ELF-1 (cell line): ENCODE measurements around the gene STX8.
A peak's percentile ranks its signal among the peaks of the same experiment; 100 is the strongest.
"Not testable (repeated sequence)": the region's sequence is repeated elsewhere in the genome, so short reads cannot be mapped to it uniquely, and the experiment has no call there.

ENCODE experiments used
- DNase-seq: peaks from one replicate; pipeline ENCODE4 v3.0.0-alpha.2; 2016; ENCODE audit warnings: low read depth, low spot score

The STX8 gene, protein sequence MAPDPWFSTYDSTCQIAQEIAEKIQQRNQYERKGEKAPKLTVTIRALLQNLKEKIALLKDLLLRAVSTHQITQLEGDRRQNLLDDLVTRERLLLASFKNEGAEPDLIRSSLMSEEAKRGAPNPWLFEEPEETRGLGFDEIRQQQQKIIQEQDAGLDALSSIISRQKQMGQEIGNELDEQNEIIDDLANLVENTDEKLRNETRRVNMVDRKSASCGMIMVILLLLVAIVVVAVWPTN

DNA sequence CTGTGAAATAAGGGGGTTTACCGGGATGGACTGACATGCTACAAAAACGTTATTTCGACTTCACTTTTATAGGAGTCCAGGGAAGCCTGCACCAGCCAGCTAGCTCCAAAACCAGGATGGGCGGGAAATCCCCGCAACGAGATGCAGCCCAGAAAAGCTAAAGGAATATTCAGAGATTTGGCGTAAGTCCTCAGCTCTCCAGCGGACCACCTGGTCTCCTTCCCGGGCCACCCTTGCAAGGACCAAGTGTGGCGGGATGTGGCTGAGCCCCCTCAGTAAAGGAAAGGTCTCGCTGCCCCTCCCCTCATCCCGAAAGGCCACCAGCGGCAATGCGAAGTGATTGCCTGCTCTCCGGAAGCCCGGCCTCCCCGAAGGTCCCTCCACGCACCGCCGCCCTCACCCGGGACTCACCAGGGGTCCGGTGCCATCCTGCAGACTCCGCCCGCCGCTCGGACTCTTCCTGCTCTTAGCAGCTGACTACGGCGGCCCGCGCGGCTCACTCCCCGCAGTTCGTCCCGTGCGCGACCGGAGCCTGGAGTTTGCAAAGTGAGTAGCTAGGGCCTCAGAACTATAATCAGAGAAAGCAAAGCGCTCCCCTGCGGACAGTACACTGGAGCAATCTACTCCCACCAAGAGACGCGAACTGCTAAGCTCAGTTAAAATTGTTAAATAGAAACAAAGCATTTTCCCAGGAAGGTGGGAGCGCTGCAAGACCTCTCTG lies at the start of gene STX8:
Gene STX8 (minus strand): TSS at position 440 of the 721 bp plus-strand sequence. CDS start 12 bp downstream, at position 428.
- DNase-seq: peak; percentile 95

DNA sequence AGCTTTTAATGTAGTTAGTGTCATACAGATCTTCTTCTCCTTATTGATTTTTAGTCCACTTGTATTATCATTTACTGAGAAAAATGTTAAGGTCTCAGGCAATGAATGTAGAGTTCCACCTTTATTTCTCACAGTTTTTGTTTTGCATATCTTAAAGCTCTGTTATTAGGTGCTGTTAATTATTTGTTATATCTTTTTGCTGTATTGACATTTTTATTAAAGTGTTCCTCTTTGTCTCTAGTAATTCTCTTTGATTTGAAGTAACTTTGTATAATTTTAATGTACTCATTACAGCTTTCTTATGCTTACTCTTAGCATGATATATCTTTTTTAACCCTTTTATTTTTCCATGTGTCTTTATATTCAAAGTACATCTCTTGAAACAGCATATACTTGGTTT lies 47.3 kb upstream of the STX8 start:
- DNase-seq: no peak

DNA sequence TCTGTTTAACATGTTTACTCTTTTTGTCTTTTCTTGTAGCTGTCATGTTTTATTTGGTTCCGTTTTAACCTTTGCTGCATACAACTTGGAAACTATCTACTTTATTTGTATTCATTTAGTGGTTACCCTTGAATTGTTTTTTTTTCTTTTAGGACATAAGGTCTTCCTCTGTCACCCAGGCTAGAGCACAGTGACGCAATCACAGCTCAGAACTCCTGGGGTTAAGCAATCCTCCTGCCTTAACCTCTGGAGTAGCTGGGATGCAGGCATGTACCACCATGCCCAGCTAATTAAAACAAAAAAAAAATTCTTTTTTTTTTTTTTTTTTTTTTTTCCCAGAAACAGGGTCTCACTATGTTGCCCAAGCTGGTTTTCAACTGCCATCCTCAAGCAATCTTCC lies 39.9 kb upstream of the STX8 start:
- no peak for DNase-seq

DNA sequence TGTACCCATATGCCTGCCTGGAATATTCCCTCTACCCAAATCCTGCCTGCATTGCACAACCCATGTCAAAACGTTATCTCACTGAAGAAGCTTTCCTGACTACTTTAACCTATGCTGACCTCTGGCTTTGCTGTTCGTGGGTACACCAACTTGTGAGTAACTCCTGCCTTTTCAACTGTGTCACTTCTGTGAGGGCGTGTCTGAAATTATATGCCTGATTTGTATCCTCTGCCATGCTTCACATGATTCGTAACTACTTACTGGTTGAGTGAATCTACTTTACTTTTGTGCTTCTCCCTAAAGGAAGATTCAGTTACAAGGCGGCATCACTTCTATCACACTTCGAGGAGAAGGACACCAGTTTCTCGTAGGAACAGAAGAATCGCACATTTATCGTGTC lies 36.4 kb upstream of the STX8 start:
- DNase-seq: no peak

DNA sequence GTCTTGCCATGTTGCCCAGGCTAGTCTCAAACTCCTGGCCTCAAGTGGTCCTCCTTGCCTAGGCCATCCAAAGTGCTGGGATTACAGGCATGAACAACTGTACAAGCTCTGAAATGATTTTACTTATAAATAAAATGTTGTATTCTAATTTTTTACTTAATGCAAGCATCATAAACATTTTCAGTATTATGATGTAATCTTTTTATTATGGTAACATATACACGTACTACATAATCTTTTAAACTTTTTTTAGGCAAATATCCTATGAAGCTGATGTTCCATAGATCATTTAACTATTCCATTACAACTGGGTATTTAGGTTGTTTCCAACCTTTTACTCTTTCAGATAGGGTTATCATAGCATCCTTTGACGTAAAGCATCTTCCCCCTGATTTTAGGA lies 35.9 kb upstream of the STX8 start:
- no peak for DNase-seq

DNA sequence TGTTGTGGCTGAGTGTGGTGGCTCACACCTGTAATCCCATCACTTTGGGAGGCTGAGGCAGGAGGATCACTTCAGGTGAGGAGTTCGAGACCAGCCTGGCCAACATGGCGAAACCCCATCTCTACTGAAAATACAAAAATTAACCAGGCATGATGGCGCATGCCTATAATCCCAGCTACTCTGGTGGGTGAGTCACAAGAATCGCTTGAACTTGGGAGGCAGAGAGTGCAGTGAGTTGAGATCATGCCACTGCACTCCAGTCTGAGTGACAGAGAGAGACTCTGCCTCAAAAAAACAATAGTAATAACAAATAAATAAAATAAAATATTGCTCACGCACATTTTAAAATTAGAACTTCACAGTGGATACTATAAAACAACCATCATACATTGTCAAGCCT lies 31.4 kb upstream of the STX8 start:
- DNase-seq: not testable (repeated sequence)

DNA sequence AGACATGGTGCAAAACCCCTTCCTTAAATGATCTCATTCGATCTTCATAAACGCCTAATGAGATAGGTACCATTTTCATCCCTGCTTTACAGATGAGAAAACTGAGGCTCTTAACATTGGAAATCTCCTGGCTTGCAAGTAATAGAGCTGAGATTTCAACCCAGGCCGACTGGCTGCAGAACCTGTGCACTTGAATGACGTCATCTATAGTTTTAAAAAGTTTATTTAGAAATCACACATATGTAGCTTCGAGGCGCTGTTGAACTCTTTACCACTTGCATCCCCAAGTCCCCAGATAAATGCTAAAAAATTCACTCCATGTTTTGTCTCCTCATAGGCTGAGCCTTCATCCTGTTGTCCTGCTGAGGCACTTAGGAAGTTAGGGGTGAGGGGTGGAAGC lies 30.8 kb upstream of the STX8 start:
- no peak for DNase-seq

DNA sequence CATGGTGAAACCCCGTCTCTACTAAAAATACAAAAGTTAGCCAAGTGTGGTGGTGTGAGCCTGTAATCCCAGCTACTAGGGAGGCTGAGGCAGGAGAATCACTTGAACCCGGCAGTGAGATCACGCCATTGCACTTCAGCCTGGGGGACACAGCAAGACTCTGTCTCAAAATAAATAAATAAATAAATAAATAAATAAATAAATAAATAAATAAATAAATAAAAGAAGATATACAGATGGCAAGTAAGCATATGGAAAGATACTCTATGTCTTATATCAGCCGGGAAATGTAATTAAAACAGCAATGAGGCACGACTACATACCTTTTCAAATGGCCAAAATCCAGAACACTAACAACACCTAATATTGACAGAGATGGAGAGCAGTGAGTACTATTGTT lies 29.0 kb upstream of the STX8 start:
- DNase-seq: not testable (repeated sequence)

DNA sequence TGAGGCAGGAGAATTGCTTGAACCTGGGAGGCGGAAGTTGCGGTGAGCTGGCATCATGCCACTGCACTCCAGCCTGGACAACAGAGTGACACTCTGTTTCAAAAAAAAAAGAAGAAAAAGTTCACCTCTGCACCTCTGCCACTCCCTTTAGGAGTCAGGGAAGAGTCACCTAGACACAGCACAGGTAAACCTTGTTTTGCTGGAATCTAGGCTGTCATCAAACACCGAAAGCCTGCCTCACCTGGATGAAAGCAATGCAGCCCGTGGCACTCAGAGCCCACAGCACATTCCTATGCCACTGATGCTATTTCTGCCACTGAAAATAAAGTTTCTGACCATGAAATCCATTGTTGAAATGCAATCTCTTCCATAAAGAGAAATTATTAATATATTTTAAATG lies 23.0 kb upstream of the STX8 start:
- DNase-seq: no peak

DNA sequence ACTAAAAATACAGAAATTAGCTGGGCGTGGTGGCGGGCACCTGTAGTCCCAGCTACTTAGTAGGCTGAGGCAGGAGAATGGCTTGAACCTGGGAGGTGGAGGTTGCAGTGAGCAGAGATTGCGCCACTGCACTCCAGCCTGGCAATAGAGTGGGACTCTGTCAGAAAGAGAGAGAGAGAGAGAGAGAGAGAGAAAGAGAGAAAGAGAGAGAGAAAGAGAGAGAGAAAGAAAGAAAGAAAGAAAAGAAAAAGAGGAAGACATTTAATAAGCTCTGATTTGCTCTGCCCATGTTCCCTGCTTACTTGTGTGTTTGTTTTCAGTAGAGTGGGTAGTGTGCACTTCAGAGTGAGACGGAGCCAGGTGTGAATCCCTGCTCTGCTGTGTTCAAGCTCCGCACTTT lies 22.0 kb upstream of the STX8 start:
- DNase-seq: not testable (repeated sequence)

DNA sequence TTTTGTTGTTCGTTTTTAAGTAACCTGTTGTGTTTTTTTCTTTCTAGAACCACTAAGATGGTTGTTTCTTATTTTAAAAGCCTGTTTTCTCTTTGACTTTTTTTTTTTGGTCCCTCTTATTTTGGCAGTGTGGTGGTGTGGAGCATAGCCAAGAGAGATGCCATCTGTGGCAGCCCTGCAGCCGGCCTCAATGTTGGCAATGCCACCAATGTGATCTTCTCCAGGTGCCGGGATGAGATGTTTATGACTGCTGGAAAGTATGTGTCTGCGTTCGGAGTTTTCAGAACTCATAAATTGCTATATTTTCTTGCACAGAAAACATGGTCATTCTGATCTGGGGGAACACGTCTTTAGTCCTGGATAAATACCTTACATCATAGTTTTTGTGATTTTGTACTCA lies 18.4 kb upstream of the STX8 start:
- no peak for DNase-seq

DNA sequence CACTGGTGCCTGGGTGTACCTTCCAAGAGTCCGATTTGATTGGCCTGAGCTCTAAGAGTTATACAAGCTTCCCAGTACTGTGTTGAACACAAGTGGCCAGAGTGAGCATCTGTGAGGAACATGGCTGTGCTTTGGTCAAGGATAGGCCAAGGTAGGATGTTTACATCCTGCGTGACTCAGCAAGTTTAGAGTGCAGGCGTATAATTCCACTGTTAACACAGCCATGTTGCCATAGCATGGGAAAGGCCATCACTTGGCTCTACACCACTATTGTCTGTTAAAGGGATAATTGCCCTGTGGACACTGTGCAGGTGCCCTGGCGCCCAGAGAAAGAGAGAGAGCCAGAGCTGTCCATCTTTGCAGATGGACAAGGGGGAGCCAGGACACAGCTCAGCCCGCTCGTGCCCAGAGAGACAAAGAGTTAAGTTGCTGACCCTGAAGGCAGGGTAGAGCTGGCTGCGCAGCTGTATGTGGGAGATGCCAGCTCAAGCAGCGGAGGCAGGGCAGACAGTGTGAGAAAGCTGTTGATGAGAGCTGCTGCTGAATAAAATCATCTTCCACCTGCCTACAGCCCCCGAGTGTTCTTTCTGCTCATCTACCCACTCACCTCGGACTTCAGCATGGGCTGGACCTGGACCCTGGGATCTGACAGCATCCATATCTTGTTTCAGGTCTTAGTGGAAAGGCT lies 12.5 kb upstream of the STX8 start:
- no peak for DNase-seq

DNA sequence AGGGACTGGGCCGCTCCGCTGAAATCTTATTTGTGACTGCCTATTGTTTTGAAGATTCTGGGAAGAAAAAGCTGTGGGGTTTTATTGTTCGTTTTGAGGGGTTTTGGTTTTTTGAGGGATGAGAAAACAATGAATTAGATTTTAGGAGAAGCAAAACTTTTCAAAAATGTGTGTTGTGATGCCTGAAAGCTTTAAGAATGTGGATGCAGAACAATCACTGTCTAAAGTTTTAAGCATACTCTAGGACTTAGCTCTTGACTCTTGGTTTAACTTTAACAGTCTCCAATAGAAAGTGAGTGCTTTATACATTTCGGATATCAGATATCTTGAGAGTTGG lies 1.7 kb upstream of the STX8 start:
- DNase-seq: no peak

DNA sequence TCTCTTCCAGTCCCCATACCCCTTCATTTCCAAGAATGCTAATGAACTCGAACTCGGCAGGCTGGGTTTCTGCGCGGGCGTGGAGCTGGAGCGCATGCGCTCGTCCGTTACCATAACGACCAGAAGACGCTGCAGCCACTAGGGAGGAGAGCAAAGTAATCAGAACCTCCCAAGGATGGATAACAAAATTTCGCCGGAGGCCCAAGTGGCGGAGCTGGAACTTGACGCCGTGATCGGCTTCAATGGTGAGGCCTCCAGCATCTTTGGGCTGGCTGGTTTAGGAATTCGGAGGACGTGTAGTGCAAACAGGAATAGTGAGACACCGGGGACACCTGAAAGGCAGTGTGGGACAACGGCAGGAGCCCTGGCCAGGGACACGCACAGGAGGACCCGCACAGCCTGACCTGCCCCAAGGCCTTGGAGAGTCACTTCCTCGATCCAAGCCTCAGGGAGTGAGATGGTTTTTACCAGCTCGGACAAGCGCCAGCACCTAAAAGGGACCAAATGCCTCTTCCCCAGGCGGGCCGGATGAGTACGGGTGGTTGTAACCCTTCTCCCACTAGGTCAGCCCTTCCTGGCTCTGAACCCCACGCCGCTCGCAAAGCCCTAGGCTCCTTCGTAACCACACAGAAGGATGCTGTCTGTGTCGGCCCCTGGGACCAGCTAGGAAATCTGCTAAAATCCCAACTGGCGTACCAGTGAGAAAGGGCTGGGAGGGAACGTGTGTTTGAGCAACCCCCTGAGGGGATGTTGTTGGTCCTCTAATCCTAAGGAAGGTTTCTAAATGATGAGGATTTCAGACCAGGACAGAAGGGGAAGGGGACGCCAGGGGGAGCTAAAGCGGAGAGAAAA lies 1.1 kb upstream of the STX8 start, which contains the start of gene CFAP52:
Gene CFAP52 (plus strand): TSS at position 122 of the 852 bp plus-strand sequence. CDS start 54 bp downstream, at position 176.
- DNase-seq: peak; percentile 92

DNA sequence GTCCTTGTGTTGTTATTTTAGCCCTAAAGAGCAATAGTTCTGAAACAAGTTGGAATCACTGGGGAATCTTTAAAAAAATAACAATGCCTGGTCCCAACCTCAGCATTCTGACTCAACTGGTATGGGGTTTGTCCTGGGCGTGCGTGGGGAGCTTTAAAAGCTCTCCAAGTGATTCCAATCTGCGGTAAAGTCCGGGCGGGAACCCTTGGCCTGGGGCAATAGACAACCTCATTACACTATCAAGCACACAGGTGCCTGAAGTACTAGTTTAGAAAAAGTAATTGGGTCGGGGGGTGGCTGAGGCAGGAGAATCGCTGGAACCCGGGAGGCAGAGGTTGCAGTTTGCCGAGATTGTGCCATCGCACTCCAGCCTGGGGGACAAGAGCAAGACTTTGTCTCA lies 4.4 kb downstream of the STX8 start:
- peak; percentile 58 for DNase-seq

DNA sequence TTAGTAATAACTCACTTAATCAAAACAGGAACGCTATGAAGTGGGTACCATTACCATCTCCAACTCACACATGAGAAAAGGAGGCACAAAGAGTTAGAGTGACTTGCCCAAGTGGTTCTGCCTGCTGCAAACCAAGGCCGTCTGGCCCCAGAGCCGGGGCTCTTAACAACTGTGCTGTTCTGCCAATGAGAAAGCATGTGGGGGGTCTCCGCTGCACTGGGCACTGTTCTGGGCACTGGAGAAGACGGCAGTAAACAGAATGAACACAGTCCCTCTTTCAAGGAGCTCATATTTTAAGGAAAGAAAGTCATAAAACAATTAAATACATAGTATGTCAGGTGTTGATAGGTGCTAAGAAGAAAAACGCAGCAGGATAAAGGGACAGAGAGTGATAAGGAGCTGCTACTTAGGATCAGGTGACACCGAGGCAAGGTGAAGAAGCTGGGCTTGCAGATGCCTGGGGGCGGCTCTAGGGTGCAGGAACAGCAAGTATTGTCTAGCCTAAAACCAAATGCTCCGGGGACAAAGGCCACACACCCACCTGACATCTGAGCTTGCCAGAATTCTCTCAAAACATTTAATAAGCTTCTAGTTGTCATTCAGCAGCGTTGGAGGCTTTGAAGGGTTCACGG lies 6.5 kb downstream of the STX8 start:
- DNase-seq: peak; percentile 42

DNA sequence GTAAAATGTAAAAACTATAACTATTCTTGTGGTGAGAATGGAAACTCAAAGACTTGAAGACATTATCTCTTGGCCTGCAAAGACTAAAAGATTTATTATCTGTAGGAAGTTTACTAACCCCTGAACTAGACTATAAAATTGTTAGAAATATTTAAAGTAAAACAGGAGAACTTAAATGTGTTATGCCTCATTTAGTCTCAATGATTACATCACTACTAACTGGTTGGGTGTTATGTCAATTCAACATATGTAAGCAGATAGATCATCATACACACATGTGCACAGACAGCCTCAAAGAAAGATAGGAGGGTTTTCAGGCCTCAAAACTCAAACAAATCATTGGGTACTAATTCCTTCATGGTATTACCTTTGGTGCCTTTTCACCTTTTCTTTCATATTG lies 7.6 kb downstream of the STX8 start:
- DNase-seq: no peak

DNA sequence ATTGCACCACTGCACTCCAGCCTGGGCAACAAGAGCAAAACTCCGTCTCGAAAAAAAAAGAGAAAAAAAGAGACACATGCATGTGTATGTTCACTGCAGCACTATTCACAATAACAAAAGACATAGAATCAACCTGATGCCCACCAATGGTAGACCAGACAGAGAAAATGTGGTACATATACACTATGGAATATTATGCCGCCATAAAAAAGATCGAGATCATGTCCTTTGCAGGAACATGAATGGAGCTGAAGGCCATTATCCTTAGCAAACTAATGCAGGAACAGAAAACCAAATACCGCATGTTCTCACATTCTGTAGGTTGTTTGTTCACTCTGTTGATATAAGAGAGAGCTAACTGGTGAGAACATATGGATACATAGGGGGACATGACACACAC lies 8.9 kb downstream of the STX8 start:
- not testable (repeated sequence) for DNase-seq

DNA sequence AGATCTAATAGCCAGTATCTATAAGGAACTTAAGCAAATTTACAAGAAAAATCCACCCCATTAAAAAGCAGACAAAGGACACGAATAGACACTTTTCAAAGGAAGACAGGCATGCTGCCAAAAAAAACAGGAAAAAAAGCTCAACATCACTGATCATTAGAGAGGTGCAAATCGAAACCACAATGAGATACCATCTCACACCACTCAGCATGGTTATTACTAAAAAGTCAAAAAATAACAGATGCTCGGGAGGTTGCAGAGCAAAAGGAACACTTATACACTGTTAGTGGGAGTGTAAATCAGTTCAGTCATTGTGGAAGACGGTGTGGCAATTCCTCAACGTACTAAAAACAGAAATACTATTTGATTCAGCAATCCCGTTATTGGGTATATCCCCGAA lies 9.6 kb downstream of the STX8 start:
- no peak for DNase-seq

DNA sequence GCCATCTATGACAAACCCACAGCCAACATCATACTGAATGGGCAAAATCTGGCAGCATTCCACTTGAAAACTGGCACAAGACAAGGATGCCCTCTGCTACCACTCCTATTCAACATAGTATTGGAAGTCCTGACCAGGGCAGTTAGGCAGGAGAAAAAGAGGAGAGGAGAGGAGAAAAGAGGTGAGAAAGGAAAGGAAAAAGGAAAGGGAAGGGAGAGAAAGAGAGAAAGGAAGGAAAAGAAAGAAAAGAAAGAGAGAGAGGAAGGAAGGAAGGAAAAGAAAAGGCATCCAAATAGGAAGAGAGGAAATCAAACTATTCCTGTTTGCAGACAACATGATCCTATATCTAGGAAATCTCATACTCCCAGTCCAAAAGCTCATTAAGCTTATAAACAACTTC lies 11.5 kb downstream of the STX8 start:
- DNase-seq: no peak

DNA sequence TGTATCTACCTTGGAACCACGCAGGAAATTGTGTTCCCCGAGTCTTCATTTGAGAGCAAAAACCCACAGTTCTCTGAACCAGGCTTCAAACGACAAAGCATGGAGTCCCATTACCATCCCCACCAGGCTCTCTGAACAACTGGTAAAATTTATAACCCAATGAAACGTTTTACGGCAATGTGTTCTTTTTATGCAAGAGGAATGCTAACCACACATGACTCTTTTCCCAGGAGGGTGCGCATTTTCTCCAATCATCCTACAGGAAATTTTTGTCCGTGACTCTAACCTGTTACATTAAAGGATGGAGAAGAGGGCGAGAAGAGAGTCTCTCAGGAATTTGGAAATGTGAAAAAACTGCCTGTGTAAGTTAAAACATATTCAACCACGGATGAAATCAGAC lies 17.8 kb downstream of the STX8 start:
- no peak for DNase-seq
